Esophagus (tissue), 2 donors: ENCODE measurements around the gene AMIGO3. TPM values are rescaled to one million over a fixed set of nuclear protein-coding genes. Genes with fewer than 3 reads are reported as not detected.

Experiments used
- H3K27ac ChIP-seq, 2 donors: one replicate each; pipeline ENCODE4 v1.5.1; 2013; ENCODE audit warnings: low read depth in 2 of 2, mild to moderate bottlenecking in 2 of 2, inconsistent platforms in 1 of 2, low read length in 1 of 2, moderate library complexity in 1 of 2
- H3K27me3 ChIP-seq, 2 donors: one replicate each; pipeline ENCODE4 v1.6.1; 2013; ENCODE audit warnings: low read length in 2 of 2, control low read depth in 1 of 2, mild to moderate bottlenecking in 1 of 2; ENCODE audit not compliant: insufficient read depth in 2 of 2, control insufficient read depth in 1 of 2
- H3K36me3 ChIP-seq, 2 donors: one replicate each; pipeline ENCODE4 v1.6.1; 2013; ENCODE audit warnings: low read length in 1 of 2; ENCODE audit not compliant: control insufficient read depth in 2 of 2, insufficient read depth in 2 of 2
- H3K4me1 ChIP-seq, 2 donors: one replicate each; pipeline ENCODE4 v1.6.1; 2013; ENCODE audit warnings: low read length in 1 of 2; ENCODE audit not compliant: control insufficient read depth in 2 of 2, insufficient read depth in 2 of 2
- H3K4me3 ChIP-seq, 2 donors: one replicate each; pipeline ENCODE4 v1.5.1; 2013; ENCODE audit warnings: low read length in 2 of 2, mild to moderate bottlenecking in 2 of 2, low read depth in 1 of 2, moderate library complexity in 1 of 2
- H3K9me3 ChIP-seq, 2 donors: one replicate each; pipeline ENCODE4 v1.6.1; 2013; ENCODE audit warnings: mild to moderate bottlenecking in 2 of 2, low read depth in 1 of 2, low read length in 1 of 2, moderate library complexity in 1 of 2; ENCODE audit not compliant: control insufficient read depth in 2 of 2, insufficient read depth in 1 of 2
- WGBS, 2 donors: extraction: QIAGEN DNeasy Blood & Tissue Kit; methylation state at CpG; one replicate each; pipeline ENCODE4 v1.1.7; 2013; 5-methylcytosine and 5-hydroxymethylcytosine counted together
- polyA plus RNA-seq, 2 donors: library from polyadenylated mRNA; stranded (reverse); fragments of 200-250 nt; gene quantifications; one replicate each; pipeline ENCODE4 v1.2.3, GENCODE V29; 2013
- donor health status: healthy with polysubstance abuse.
- donor health status: Bipolar disorder and iron deficiency.

Gene AMIGO3
- polyA plus RNA-seq, 2 donors, result 1.00 to 1.4 TPM

DNA sequence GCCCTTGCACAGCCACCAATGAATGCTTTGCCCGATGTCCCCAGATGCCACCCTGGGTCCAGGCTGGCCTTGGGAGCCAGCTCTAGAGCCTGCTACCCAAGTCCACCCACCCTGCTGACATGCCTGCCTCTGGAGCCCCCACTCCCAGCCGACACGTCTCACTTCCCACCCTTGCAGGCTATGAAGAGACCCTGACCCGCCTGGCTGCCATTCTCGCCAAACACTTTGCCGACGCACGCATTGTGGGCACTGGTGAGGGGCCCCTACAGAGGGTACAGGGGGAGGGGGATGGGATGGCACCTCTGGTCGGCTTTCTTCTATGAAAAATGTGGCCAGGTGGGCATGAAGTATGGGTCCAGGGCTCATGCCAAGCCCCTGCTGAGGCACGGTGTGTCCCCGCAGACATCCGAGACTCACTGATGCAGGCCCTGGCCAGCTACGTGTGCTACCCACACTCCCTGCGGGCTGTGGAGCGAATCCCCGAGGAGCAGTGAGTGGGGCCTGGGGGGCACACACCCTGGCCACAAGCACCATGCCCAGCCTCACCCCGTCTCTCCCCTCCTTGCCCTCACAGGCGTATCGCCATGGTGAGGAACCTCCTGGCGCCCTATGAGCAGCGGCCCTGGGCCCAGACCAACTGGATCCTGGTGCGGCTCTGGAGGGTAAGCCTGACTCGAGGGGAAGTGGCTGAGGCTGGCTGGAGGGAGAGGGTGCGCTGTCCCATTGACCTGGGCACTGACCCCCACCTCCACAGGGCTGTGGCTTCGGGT lies 6.0 kb downstream of the AMIGO3 start:
- H3K4me1 ChIP-seq, result peaks cover 3 to 7% of the 10 kb centered on the region in 2 donors
- WGBS, 2 donors, result 91 to 94% methylated on average over 25 of the region's 25 CpGs
- H3K36me3 ChIP-seq, result peaks cover 3 to 28% of the 10 kb centered on the region in 2 donors
- no peaks in the 10 kb centered on the region for H3K9me3 ChIP-seq
- H3K4me3 ChIP-seq, result no peak overlapping the region
- no peaks in the 10 kb centered on the region for H3K27me3 ChIP-seq
- no peak overlapping the region for H3K27ac ChIP-seq

- 63 to 69% methylated on average over 7 of the region's 7 CpGs for WGBS, 2 donors
- no peak overlapping the region for H3K4me3 ChIP-seq
- no peaks in the 10 kb centered on the region for H3K4me1 ChIP-seq
- no peaks in the 10 kb centered on the region for H3K27me3 ChIP-seq
- peaks cover 3 to 28% of the 10 kb centered on the region in 2 donors for H3K36me3 ChIP-seq
- H3K9me3 ChIP-seq, result no peaks in the 10 kb centered on the region
- H3K27ac ChIP-seq, result no peak overlapping the region
Observed at GRCh38 chr3:49712631-49713317, 6.7 kb downstream of the AMIGO3 start.

- Histone ChIP-seq H3K4me3 (no peak overlapping the region), H3K27ac (no peak overlapping the region), H3K4me1 (no peaks in the 10 kb centered on the region), H3K27me3 (no peaks in the 10 kb centered on the region), H3K36me3 (peaks cover 3 to 29% of the 10 kb centered on the region in 2 donors), H3K9me3 (no peaks in the 10 kb centered on the region)
- WGBS, 2 donors, result 95 to 97% methylated on average over 11 of the region's 11 CpGs
Observed at GRCh38 chr3:49712166-49712565, 7.3 kb downstream of the AMIGO3 start.

- Histone ChIP-seq H3K9me3 (no peaks in the 10 kb centered on the region), H3K27ac (no peak overlapping the region), H3K36me3 (peaks cover 3 to 33% of the 10 kb centered on the region in 2 donors), H3K4me3 (no peak overlapping the region), H3K27me3 (no peaks in the 10 kb centered on the region), H3K4me1 (no peaks in the 10 kb centered on the region)
- WGBS, 2 donors, result 84 to 94% methylated on average over 5 of the region's 5 CpGs
Observed at GRCh38 chr3:49711489-49711888, 8.0 kb downstream of the AMIGO3 start.

GRCh38 chr3:49709852-49710251 lies 9.6 kb downstream of the AMIGO3 start:
- H3K4me1 ChIP-seq, result no peaks in the 10 kb centered on the region
- WGBS, 2 donors, result 93 to 96% methylated on average over 8 of the region's 8 CpGs
- no peak overlapping the region for H3K27ac ChIP-seq
- no peaks in the 10 kb centered on the region for H3K27me3 ChIP-seq
- peaks cover 7 to 33% of the 10 kb centered on the region in 2 donors for H3K36me3 ChIP-seq
- no peak overlapping the region for H3K4me3 ChIP-seq
- no peaks in the 10 kb centered on the region for H3K9me3 ChIP-seq

DNA sequence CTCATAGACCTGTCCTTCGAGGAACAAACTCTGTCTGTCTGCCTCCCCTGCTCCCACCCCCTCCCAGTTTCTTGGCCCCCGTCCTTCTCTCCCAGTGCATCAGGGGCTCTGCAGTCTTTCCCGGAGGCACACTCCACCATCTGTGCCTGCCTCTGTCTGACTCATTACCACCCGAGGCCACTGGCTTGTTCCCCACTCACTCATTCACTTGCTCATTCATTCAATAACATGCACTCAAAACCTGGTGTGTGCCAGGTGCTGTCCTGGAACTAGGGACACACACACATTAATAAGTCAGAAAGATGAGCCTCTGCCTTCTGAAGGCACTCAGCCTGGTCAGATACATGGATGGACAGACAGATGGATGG lies 12.4 kb downstream of the AMIGO3 start:
- 56 to 59% methylated on average over 4 of the region's 4 CpGs for WGBS, 2 donors
- Histone ChIP-seq H3K36me3 (peaks cover 14 to 37% of the 10 kb centered on the region in 2 donors), H3K4me3 (no peak overlapping the region), H3K9me3 (no peaks in the 10 kb centered on the region), H3K27ac (no peak overlapping the region), H3K27me3 (no peaks in the 10 kb centered on the region), H3K4me1 (no peaks in the 10 kb centered on the region)

DNA sequence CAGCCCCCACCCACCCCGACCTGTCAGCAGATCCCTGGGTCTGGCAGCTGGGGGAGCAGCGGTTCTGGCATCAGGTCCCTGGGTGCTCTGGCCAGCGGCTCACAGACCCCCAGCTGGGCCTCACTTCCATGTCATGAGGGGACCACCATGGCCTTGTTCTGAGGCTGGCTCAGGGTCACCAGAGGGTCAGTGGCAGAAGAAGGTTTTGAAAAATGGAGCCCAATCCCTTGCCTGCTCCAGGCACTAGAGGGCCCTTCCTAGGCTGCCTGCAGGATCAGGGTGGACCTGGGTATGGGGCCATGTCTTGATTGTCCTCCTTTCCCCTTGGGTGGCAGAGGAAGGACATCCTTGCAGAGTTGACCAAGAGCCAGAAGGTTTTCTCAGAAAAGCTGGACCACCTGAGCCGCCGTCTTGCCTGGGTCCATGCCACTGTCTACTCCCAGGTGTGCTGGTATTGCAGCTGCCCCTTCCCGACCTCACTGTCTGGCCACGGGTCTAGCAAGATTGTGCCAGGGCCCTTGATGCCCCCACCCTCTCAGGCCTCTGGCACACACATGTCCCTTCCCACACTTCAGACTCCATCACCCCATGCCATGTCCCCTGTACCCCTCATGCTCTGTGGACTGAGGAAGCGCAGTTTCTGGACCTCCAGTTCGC lies 12.9 kb downstream of the AMIGO3 start:
- no peak overlapping the region for H3K4me3 ChIP-seq
- H3K27me3 ChIP-seq, result no peaks in the 10 kb centered on the region
- no peak overlapping the region for H3K27ac ChIP-seq
- H3K4me1 ChIP-seq, result no peaks in the 10 kb centered on the region
- H3K9me3 ChIP-seq, result no peaks in the 10 kb centered on the region
- WGBS, 2 donors, result 85 to 87% methylated on average over 9 of the region's 9 CpGs
- H3K36me3 ChIP-seq, result peaks cover 13 to 39% of the 10 kb centered on the region in 2 donors

DNA sequence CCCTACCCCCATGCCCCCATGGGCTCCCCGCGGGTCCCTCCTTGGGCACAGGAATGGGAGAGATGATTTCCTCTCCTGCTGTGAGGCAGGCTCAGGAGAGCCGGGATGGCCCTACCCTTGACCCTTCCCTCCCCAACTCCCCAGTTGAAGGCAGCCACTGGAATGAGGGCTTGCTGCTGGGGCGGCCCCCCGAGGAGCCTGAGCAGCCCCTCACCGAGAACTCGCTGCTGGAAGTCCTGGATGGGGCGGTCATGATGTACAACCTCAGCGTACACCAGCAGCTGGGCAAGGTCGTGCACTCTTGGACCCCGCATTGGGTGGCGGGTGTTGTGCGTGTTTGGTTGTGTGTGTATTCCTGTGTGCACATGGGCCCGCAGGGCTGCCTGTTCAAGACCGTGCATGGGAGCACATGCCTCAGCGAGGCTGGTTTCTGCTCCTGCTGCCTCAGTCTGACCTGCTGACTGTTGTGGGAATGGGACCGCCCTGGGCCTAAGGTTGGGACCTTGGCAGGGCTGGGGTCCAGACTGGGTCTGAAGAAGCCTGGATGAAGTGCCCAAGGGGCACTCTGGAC lies 14.0 kb downstream of the AMIGO3 start:
- no peak overlapping the region for H3K27ac ChIP-seq
- 93 to 94% methylated on average over 17 of the region's 17 CpGs for WGBS, 2 donors
- H3K4me3 ChIP-seq, result no peak overlapping the region
- H3K4me1 ChIP-seq, result no peaks in the 10 kb centered on the region
- H3K9me3 ChIP-seq, result no peaks in the 10 kb centered on the region
- peaks cover 11 to 47% of the 10 kb centered on the region in 2 donors for H3K36me3 ChIP-seq
- no peaks in the 10 kb centered on the region for H3K27me3 ChIP-seq

DNA sequence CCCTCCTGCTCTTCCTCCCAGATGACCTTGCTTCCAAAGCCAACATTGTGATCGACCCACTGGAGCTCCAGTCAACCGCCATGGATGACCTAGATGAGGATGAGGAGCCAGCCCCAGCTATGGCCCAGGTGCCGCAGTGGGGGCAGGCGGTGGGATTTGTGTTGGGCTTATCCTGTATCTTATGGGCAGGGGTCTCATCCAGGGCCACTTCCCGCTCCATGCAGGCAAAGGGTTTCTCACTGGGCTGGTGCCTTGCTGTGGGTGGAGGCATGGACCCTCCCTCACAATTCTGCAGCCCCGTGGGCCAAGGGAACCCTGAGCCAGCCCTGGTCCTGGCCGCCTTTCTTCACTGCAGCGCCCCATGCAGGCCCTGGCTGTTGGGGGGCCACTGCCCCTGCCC lies 14.9 kb downstream of the AMIGO3 start:
- no peaks in the 10 kb centered on the region for H3K9me3 ChIP-seq
- H3K4me3 ChIP-seq, result no peak overlapping the region
- 96 to 97% methylated on average over 8 of the region's 8 CpGs for WGBS, 2 donors
- H3K36me3 ChIP-seq, result peaks cover 11 to 49% of the 10 kb centered on the region in 2 donors
- no peak overlapping the region for H3K27ac ChIP-seq
- no peaks in the 10 kb centered on the region for H3K4me1 ChIP-seq
- no peaks in the 10 kb centered on the region for H3K27me3 ChIP-seq
